Keratinocyte (primary cell): ENCODE results near the gene NKX1-2. TPM values are rescaled to one million over a fixed set of nuclear protein-coding genes. Genes with fewer than 3 reads are reported as not detected.

Experiments used
- DNase-seq: peaks from one replicate; pipeline ENCODE4 v3.0.0-alpha.2; 2011; ENCODE audit warnings: low read depth, missing footprints, low spot score
- FAIRE-seq: peaks from 2 replicates; lab custom pipeline; 2011; peaks lifted over from hg19 to GRCh38; lab: Jason Lieb, UNC
- H2AFZ ChIP-seq: 2 replicates; pipeline ENCODE4 v1.6.0; 2012; ENCODE audit warnings: low read length, control low read depth, inconsistent platforms; ENCODE audit not compliant: control insufficient read depth
- H3K27ac ChIP-seq: 2 replicates; pipeline ENCODE4 v1.5.1; 2011; ENCODE audit warnings: low read length; ENCODE audit not compliant: control insufficient read depth, insufficient read depth
- H3K27me3 ChIP-seq: 3 replicates; pipeline ENCODE4 v1.6.0; 2011; ENCODE audit warnings: low read length; ENCODE audit not compliant: control insufficient read depth, insufficient read depth; ENCODE audit errors: extremely low read depth
- H3K36me3 ChIP-seq, 2 experiments: 2 replicates in 1 of 2; 3 replicates in 1 of 2; pipeline ENCODE4 v1.5.1; 2011; ENCODE audit warnings: low read length in 2 of 2, mild to moderate bottlenecking in 1 of 2; ENCODE audit not compliant: control insufficient read depth in 2 of 2, insufficient read depth in 2 of 2; ENCODE audit errors: extremely low read depth in 1 of 2
- H3K4me1 ChIP-seq: 3 replicates; pipeline ENCODE4 v1.5.1; 2011; ENCODE audit warnings: low read length; ENCODE audit not compliant: control insufficient read depth, insufficient read depth; ENCODE audit errors: extremely low read depth
- H3K4me2 ChIP-seq: 3 replicates; pipeline ENCODE4 v1.6.0; 2011; ENCODE audit warnings: low read depth, low read length; ENCODE audit not compliant: control insufficient read depth, insufficient read depth; ENCODE audit errors: extremely low read depth
- H3K4me3 ChIP-seq, 3 experiments: fragments of 200-600 bp in 1 of 3; sonication (generic) in 1 of 3; 2 replicates in 2 of 3; 3 replicates in 1 of 3; pipeline ENCODE4 v1.5.1; 2011 to 2016; ENCODE audit warnings: low read length in 3 of 3, mild to moderate bottlenecking in 3 of 3, control low read depth in 2 of 3, inconsistent platforms in 1 of 3, low read depth in 1 of 3, mixed read lengths in 1 of 3, mixed run types in 1 of 3, moderate library complexity in 1 of 3; ENCODE audit not compliant: control insufficient read depth in 2 of 3, insufficient read depth in 2 of 3; ENCODE audit errors: extremely low read depth in 1 of 3
- H3K79me2 ChIP-seq: 2 replicates; pipeline ENCODE4 v1.6.0; 2012; ENCODE audit warnings: low read length; ENCODE audit not compliant: control insufficient read depth, insufficient read depth
- H3K9ac ChIP-seq: 3 replicates; pipeline ENCODE4 v1.6.0; 2011; ENCODE audit warnings: low read length; ENCODE audit not compliant: control insufficient read depth, insufficient read depth; ENCODE audit errors: extremely low read depth
- H3K9me1 ChIP-seq: 3 replicates; pipeline ENCODE4 v1.6.0; 2011; ENCODE audit warnings: low read length; ENCODE audit not compliant: control insufficient read depth, insufficient read depth; ENCODE audit errors: extremely low read depth
- H3K9me3 ChIP-seq: 2 replicates; pipeline ENCODE4 v1.5.1; 2012; ENCODE audit warnings: low read depth, low read length; ENCODE audit not compliant: control insufficient read depth
- H4K20me1 ChIP-seq: 3 replicates; pipeline ENCODE4 v1.6.0; 2011; ENCODE audit warnings: low read length; ENCODE audit not compliant: control insufficient read depth, insufficient read depth; ENCODE audit errors: extremely low read depth
- CTCF ChIP-seq, 3 experiments: IDR thresholded peaks in 1 of 3; conservative IDR thresholded peaks in 1 of 3; optimal IDR thresholded peaks in 1 of 3; 2 replicates in 2 of 3; 3 replicates in 1 of 3; pipeline versions ENCODE3 to v1.5.1; 2011; ENCODE audit warnings: low read length in 3 of 3, mild to moderate bottlenecking in 3 of 3, moderate library complexity in 2 of 3, control low read depth in 1 of 3, inconsistent platforms in 1 of 3; ENCODE audit not compliant: insufficient read depth in 2 of 3; ENCODE audit errors: extremely low read depth in 1 of 3
- EZH2 ChIP-seq: IDR thresholded peaks from one replicate; pipeline ENCODE4 v1.6.1; 2012; ENCODE audit warnings: inconsistent platforms, mild to moderate bottlenecking, low read length, moderate library complexity
- dilution Hi-C: fragments of 300-500 bp; cut with MboI; formaldehyde crosslinking; loops from one replicate; pipeline ENCODE4 v1.7.0; 2020; ENCODE audit warnings: low sequenced_read_pairs; ENCODE audit not compliant: extremely low pct_ligation_motif_present
- polyA plus RNA-seq, 5 experiments: library from polyadenylated mRNA; depleted of rRNA in 3 of 5; stranded (reverse) in 3 of 5; stranded (forward) in 1 of 5; unstranded in 1 of 5; fragments of >200 nt; gene quantifications; 1 replicate in 1 of 5; 2 replicates in 3 of 5; 3 replicates in 1 of 5; pipeline versions ENCODE4 v1.2.1 to v1.2.3, GENCODE V29; 2011 to 2012; ENCODE audit warnings: missing spikeins in 2 of 5, low read depth in 1 of 5, low replicate concordance in 1 of 5

NKX1-2 gene
- polyA plus RNA-seq, 1 donor (not counting 4 experiments of a cell fraction or from before 2014, with no cell fraction given): 1.9 TPM

GRCh38 chr10:124464028-124464965, 14.5 kb upstream of the NKX1-2 start:
- Histone ChIP-seq H3K4me1 (peaks cover 3% of the 10 kb centered on the region), H4K20me1 (no peaks in the 10 kb centered on the region), H3K9ac (no peak overlapping the region), H3K4me2 (no peak overlapping the region), H3K27ac (no peak overlapping the region), H3K4me3 (no peak overlapping the region), H3K9me3 (no peaks in the 10 kb centered on the region), H3K36me3 (peaks cover 0 to 2% of the 10 kb centered on the region in 2 experiments), H3K9me1 (no peaks in the 10 kb centered on the region), H2AFZ (no peak overlapping the region), H3K79me2 (peaks cover 16% of the 10 kb centered on the region), H3K27me3 (no peaks in the 10 kb centered on the region)
- dilution Hi-C loops: no loop called here
- no peak for TF ChIP-seq CTCF (optimal IDR thresholded peaks at IDR 0.05 in 1 of 3, IDR thresholded peaks at IDR 0.05 in 1 of 3, conservative IDR thresholded peaks at IDR 0.05 in 1 of 3; ENCODE audit: extremely low read depth in 1 of 3, insufficient read depth in 2 of 3, low read length in 3 of 3)
- no peak for TF ChIP-seq EZH2
- DNase-seq (no peak), FAIRE-seq (no peak)

- dilution Hi-C loops: no loop called here
- TF ChIP-seq EZH2: no peak
- no peak for TF ChIP-seq CTCF (optimal IDR thresholded peaks at IDR 0.05 in 1 of 3, IDR thresholded peaks at IDR 0.05 in 1 of 3, conservative IDR thresholded peaks at IDR 0.05 in 1 of 3; ENCODE audit: extremely low read depth in 1 of 3, insufficient read depth in 2 of 3, low read length in 3 of 3)
Observed at GRCh38 chr10:124462348-124462695, 12.5 kb upstream of the NKX1-2 start.

More at GRCh38 chr10:124462348-124462695, 12.5 kb upstream of the NKX1-2 start:
- Histone ChIP-seq H3K9me3 (no peaks in the 10 kb centered on the region), H3K9ac (peak overlapping the region; percentile 75), H3K79me2 (peaks cover 11% of the 10 kb centered on the region), H2AFZ (peak overlapping the region; percentile 92), H4K20me1 (no peaks in the 10 kb centered on the region), H3K4me2 (peak overlapping the region; percentile 67), H3K27me3 (no peaks in the 10 kb centered on the region), H3K27ac (peak overlapping the region; percentile 71), H3K36me3 (peaks cover 0 to 2% of the 10 kb centered on the region in 2 experiments), H3K9me1 (no peaks in the 10 kb centered on the region), H3K4me3 (peak overlapping the region; percentile 76 to 81 (median 81)), H3K4me1 (peaks cover 8% of the 10 kb centered on the region)
- no peak for FAIRE-seq
- DNase-seq: no peak
